Chondrocyte (in vitro differentiated cells): ENCODE measurements around the gene ARID4A. TPM values are rescaled to one million over a fixed set of nuclear protein-coding genes. Genes with fewer than 3 reads are reported as not detected.

ENCODE experiments used
- DNase-seq: peaks from one replicate; pipeline ENCODE4 v3.0.0; 2021; ENCODE audit warnings: mixed read lengths, low spot score
- H3K27ac Mint-ChIP-seq: one replicate; pipeline ENCODE4 v1.8.0; 2021; ENCODE audit warnings: mild to moderate bottlenecking, moderate library complexity, mixed read lengths; ENCODE audit not compliant: unreplicated experiment
- H3K27me3 Mint-ChIP-seq: 2 replicates; pipeline ENCODE4 v1.8.0; 2021; ENCODE audit warnings: low read depth, mixed read lengths
- H3K36me3 Mint-ChIP-seq: 2 replicates; pipeline ENCODE4 v1.8.0; 2021; ENCODE audit warnings: low read depth, mixed read lengths
- H3K4me1 Mint-ChIP-seq: 2 replicates; pipeline ENCODE4 v1.8.0; 2021; ENCODE audit warnings: low read depth, mild to moderate bottlenecking, mixed read lengths
- H3K4me3 Mint-ChIP-seq: one replicate; pipeline ENCODE4 v1.8.0; 2021; ENCODE audit warnings: mild to moderate bottlenecking, moderate library complexity, mixed read lengths; ENCODE audit not compliant: unreplicated experiment
- H3K9me3 Mint-ChIP-seq: 2 replicates; pipeline ENCODE4 v1.8.0; 2021; ENCODE audit warnings: low read depth, mixed read lengths
- total RNA-seq: library from RNA; stranded (reverse); gene quantifications from 3 replicates; pipeline ENCODE4 v1.2.1, GENCODE V29; 2021
- TF ChIP-seq, protein P1 (sequence below): fragments of 200-600 bp; sonication (generic); IDR thresholded peaks from 2 replicates; pipeline ENCODE4 v1.5.0; 2021; ENCODE audit warnings: antibody characterized with exemption, mild to moderate bottlenecking, moderate library complexity

The ARID4A gene
- total RNA-seq, 1 donor from 2014 or later, result 14.0 TPM

DNA sequence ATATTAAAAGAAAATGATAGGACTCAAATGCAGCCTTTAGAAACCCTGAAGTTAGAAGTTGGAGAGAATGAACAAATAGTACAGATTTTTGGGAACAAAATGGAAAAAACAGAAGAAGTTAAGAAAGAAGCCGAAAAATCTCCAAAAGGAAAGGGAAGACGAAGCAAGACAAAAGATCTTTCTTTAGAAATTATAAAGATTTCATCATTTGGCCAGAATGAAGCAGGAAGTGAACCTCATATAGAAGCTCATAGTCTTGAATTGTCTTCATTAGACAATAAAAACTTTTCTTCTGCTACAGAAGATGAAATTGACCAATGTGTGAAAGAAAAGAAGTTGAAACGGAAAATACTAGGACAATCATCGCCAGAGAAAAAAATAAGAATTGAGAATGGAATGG, 66.0 kb downstream of the ARID4A start:
- Mint-ChIP-seq H3K4me3 (no peak overlapping the region), H3K27me3 (no peaks in the 10 kb centered on the region), H3K27ac (no peak overlapping the region), H3K9me3 (no peaks in the 10 kb centered on the region), H3K4me1 (peaks cover 6% of the 10 kb centered on the region), H3K36me3 (peaks cover 30% of the 10 kb centered on the region)
- TF ChIP-seq, protein P1, sequence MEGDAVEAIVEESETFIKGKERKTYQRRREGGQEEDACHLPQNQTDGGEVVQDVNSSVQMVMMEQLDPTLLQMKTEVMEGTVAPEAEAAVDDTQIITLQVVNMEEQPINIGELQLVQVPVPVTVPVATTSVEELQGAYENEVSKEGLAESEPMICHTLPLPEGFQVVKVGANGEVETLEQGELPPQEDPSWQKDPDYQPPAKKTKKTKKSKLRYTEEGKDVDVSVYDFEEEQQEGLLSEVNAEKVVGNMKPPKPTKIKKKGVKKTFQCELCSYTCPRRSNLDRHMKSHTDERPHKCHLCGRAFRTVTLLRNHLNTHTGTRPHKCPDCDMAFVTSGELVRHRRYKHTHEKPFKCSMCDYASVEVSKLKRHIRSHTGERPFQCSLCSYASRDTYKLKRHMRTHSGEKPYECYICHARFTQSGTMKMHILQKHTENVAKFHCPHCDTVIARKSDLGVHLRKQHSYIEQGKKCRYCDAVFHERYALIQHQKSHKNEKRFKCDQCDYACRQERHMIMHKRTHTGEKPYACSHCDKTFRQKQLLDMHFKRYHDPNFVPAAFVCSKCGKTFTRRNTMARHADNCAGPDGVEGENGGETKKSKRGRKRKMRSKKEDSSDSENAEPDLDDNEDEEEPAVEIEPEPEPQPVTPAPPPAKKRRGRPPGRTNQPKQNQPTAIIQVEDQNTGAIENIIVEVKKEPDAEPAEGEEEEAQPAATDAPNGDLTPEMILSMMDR, result no peak
- DNase-seq, result no peak

DNA sequence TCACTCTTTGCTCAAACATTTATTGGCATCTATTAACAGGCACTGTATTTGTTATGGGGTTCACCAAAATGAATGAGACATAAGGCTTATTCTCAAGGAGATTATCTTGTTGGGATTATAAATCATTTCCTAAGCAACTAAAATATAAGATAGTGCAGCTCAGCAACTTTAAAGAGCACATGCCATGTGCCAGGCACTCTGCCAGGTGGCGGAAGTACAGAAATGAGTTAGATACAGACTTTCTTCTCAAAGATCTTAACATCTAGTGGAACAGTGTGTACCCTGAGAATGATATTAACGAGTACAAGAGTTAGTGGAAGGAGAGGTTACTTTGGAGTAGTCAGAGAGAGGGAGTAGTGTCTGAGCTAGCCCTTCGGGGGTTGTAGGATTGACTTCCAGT, 68.9 kb downstream of the ARID4A start:
- no peaks in the 10 kb centered on the region for H3K27me3 Mint-ChIP-seq
- TF ChIP-seq, protein P1, result no peak
- DNase-seq, result no peak
- peaks cover 6% of the 10 kb centered on the region for H3K4me1 Mint-ChIP-seq
- peaks cover 34% of the 10 kb centered on the region for H3K36me3 Mint-ChIP-seq
- no peaks in the 10 kb centered on the region for H3K9me3 Mint-ChIP-seq
- H3K27ac Mint-ChIP-seq, result no peak overlapping the region
- H3K4me3 Mint-ChIP-seq, result no peak overlapping the region

- H3K27ac Mint-ChIP-seq, result peak overlapping the region; percentile 63
- no peak overlapping the region for H3K4me3 Mint-ChIP-seq
- H3K36me3 Mint-ChIP-seq, result peaks cover 36% of the 10 kb centered on the region
- H3K27me3 Mint-ChIP-seq, result no peaks in the 10 kb centered on the region
- H3K9me3 Mint-ChIP-seq, result no peaks in the 10 kb centered on the region
- TF ChIP-seq, protein P1, result no peak
- no peak for DNase-seq
- peaks cover 6% of the 10 kb centered on the region for H3K4me1 Mint-ChIP-seq
Observed at GRCh38 chr14:58368956-58369355, 70.6 kb downstream of the ARID4A start.

DNA sequence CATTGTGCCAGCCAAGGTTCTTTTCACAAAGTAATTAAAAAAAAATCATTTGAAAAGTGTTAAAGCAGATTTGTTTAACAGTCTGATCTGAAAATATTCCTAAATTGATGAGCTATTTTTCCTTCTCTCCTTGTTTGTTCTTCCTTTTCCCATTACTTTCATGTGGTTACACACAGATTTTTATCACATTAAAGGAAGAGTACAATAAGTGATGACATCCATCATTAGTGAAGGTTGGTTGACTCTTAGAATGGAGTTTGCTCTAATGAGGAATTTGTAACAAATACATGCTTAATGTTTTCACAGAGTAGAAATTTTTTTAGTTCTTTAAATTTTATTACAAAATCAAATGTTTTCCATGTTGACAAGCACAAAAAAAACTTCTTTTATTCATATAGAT, 78.4 kb downstream of the ARID4A start:
- no peak for DNase-seq
- Mint-ChIP-seq H3K9me3 (peaks cover 9% of the 10 kb centered on the region), H3K36me3 (peaks cover 32% of the 10 kb centered on the region), H3K27ac (no peak overlapping the region), H3K4me3 (no peak overlapping the region), H3K27me3 (no peaks in the 10 kb centered on the region), H3K4me1 (no peaks in the 10 kb centered on the region)
- TF ChIP-seq, protein P1, result no peak

GRCh38 chr14:58390830-58391229, 92.5 kb downstream of the ARID4A start:
- Mint-ChIP-seq H3K36me3 (peaks cover 5% of the 10 kb centered on the region), H3K4me3 (no peak overlapping the region), H3K27me3 (no peaks in the 10 kb centered on the region), H3K9me3 (no peaks in the 10 kb centered on the region), H3K4me1 (peaks cover 4% of the 10 kb centered on the region), H3K27ac (no peak overlapping the region)
- DNase-seq, result no peak
- TF ChIP-seq, protein P1, result no peak
